ENCODE measurements around the gene NRBF2.
"Not testable (repeated sequence)": the region's sequence is repeated elsewhere in the genome, so short reads cannot be mapped to it uniquely, and the experiment has no call there.

Gene NRBF2

DNA sequence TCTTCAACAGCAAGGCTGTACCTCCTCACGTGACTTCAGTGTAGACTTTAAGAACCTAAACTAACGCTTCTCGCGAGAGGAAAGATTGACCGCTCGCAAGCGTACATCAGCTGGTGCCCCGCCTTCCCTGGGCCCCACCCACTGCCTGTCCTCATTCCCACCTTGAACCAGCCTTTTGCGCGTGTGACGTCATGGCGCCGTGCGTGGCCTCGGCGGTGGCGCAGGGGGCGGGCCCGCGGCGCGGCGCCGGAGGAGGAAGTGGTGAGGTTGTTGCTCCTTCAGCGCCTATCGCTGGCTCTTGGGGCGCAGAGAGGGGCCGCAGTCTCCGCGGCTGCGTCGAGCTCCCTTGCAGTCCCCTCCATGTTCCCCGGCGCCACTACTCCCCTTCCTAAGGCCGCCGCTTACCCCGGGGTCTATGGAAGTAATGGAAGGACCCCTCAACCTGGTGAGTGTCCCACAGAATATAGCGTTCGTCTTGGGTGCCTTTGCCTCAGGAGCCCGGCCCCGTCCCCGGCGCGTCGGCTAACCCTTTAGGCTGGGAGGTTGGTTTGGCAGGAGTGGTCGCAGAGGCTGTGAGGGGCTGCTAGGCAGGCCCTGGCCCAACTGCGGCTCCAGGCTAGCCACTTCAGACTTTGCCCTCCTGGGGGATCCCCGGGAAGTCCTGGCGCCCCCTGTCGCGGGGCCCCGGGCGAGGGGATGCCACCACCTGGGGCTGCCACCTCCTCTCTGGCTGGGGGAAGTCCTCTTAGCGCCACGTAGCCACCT, at the start of gene NRBF2:
NRBF2 (plus strand) TSS at position 273 of the 765 bp plus-strand sequence; CDS start at position 416, 143 bp downstream.
- DNase-seq (ENCODE audit: low read depth in 2 of 2) = peak; percentile 96

DNA sequence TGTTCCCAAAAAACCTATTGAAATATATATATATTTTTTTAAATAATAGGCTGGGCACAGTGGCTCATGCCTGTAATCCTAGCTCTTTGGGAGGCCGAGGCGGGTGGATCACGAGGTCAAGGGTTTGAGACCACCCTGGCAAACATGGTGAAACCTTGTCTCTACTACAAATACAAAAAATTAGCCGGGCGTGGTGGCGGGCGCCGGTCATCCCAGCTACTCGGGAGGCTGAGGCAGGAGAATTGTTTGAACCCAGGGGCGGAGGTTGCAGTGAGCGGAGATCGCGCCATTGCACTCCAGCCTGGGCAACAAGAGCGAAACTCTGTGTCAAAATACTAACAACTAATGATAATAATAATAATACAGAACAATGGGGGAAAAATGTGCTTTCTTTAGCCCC, 49.7 kb upstream of the NRBF2 start:
- not testable (repeated sequence) for DNase-seq (ENCODE audit: low read depth in 2 of 2)

DNA sequence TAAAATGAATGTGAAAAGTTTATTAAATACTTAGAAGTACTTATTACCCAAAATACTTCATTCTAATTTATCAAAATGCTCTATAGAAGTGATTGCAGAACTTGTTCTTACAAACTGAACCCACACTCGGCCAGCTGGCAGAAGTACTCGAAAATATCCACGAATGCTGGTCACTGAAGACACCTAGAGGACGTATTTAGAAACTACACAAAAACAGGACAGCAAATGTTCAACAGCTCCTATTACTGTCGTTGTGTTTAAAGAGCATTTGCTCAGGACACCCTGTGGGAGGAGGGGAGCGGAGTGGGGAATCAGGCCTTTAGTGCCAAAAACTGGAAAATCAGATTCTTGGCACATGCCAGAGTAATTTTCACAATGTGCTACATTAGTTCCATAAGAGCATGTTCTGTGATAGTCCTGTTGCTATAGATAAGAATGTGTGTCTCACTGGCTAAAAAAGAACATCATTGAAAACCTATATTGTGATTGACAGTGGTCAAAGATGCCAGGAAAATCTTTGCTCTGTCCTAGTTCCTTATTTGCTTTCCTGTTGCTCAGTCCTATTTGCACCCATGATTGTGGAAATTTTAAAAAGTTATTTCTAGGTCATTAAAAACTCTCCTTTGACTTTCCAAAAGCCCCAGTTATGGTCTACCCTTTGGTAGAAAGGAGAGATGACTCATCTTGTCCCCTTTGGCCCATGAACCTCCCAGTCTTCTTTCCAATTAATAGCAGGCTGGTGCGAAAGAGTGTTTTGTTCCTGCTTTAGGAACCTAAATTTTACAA, 49.0 kb upstream of the NRBF2 start:
- DNase-seq (ENCODE audit: low read depth in 2 of 2) = peak in 1 of 2 experiments; percentile 6

DNA sequence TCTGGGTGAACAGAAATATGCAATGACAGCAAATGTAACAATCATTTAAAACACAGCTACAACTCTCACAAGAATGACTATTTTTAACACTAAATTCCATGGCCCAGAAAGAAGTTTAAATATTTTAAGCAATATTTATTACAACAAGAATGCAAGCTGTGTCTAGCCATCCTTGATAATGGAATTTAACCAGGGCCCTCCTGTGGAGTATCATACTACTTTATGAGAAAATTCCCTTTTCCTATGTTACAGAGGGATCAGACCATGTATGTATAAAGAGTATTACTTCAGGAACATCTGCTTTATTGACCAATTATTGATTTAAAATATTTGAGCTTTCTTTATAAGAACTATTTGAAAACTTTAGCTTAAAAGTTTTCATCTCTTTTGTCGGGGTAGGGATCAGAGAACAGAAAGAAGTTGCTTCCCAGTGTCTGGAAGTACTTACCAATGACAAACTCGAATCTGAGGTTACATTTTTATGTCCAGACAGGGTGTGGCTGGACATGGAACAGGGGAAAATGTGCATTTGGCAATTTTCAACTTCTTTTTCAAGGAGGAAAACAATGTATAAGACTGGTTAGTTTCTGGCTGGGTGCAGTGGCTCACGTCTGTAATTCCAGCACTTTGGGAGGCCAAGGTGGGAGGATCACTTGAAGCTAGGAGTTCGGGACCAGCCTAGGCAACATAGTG, 48.3 kb upstream of the NRBF2 start:
- no peak for DNase-seq (ENCODE audit: low read depth in 2 of 2)

DNA sequence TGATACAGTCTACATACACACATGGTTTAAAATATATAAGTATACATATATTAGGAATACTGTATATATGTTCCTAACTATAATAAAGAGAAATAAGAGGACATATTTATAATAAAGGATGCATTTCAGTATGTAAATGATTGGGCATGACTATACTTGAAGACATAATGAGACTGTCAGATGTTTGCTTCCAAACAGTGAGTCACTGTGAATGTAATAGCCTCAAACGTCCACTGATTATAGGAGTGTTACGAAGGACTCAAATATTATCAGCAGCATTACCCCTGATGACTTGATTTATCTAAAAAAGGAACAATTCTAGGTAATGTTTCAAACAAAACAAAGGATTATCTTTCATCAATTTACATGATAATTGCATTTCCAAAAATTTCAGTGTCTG, 39.9 kb upstream of the NRBF2 start:
- DNase-seq (ENCODE audit: low read depth in 2 of 2) = no peak

DNA sequence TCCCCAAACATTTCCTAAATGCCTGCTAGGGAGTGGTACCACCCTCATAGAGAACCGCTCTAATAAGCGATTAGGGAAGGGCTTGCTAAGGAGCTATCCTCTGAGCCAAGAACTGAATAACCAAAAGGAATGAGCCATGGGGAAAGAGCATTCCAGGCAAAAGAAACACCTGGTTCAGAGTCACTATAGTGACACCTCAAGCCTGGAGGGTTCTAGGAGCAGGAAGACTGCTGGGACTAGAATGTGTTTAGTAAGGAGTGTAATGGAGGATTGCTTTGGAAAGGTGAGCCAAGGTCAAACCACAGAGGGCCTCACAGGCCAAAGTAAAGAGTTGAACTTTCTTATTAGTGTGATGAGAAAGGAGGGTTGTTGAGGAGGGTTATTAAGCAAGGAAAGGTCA, 38.7 kb upstream of the NRBF2 start:
- DNase-seq (ENCODE audit: low read depth in 2 of 2) = no peak

DNA sequence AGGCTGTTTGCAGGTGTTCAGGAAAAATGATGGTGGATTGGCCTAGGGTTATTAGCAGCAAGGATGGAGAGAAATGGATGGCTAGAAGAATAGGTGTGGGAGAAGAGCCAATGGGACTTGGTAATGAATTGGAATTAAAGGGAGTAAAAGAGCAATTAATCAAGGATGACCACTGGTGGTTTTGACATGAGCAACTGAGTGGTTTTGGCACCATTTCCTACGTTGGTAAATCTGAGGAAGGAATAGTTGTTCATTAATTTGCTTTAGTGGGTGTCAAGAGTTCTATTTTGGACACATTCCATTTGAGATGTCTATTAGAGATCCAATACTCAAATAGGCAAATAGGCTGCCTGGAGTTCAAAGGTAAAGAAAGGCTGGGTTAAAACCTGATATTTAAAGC, 38.2 kb upstream of the NRBF2 start:
- DNase-seq (ENCODE audit: low read depth in 2 of 2) = no peak

DNA sequence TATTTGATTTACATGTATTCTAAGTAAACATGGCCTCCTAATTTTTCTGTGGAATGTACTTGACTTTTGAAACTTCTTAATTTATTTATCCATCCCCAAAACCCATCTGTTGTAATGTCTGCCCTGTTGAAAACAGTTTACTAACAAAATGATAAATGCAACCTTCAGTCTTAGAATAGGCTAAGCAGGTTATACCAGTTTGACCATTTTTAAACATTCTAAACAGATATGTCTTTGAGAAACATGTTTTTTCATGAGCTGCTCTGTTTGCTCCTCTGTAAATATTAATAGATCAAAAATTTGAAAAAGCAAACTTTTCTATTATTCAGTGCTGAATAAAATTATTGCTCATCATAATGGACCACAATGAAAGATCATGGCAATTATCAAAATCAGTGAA, 33.4 kb upstream of the NRBF2 start:
- DNase-seq (ENCODE audit: low read depth in 2 of 2) = no peak

DNA sequence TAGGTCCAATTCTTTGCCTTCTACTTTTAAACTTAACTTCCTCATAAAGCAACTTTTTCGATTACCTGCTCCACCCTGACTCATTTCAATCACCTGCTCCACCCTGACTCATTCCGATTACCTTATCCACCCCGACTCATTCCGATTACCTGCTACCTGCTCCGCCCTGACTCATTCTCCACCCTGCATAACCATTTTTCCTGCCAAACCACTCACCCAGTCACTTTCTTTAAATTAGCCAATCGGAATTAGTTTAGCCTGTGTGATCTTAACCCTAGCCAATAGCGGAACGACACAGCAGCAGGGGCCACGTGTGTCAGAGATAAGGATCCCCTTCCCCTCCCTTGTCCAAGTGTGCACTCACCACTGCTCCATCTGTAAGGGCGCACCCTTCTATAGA, 32.0 kb upstream of the NRBF2 start:
- not testable (repeated sequence) for DNase-seq (ENCODE audit: low read depth in 2 of 2)

DNA sequence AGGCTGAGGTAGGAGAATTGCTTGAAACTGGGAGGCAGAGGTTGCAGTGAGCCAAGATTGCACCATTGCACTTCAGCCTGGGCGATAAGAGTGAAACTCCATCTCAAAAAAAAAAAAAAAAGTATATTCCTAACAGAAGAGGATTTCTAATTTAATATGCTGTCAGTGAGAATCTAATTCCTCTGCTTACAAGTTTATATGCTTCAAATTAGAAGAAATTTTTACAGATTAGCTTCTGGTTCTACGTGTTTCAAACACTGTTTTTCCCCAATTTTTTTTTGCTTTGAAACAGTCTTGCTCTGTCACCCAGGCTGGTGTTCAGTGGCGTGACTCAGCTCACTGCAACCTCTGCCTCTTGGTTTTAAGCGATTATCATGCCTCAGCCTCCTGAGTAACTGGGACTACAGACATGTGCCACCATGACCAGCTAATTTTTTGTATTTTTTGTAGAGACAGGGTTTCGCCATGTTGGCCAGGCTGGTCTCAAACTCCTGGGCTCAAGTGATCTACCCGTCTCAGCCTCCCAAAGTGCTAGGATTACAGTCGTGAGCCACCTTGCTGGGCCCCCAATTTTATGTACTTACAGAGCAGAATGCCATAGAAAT, 30.7 kb upstream of the NRBF2 start:
- not testable (repeated sequence) for DNase-seq (ENCODE audit: low read depth in 2 of 2)

DNA sequence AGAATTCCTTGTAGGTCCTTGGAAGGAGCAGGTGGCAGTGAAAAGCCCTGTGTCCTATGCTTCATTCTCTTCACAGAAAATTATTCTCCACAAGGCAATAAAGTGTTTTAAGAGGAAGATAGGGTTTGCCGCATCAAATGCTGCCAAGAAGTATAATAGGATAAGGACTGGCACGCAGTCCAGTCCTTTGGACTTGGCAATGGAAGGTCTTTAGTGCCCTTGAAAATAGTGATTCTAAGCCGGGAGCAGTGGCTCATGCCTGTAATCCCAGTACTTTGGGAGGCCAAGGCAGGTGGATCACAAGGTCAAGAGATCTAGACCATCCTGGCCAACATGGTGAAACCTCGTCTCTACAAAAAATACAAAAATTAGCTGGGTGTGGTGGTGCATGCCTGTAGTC, 29.9 kb upstream of the NRBF2 start:
- DNase-seq (ENCODE audit: low read depth in 2 of 2) = not testable (repeated sequence)

DNA sequence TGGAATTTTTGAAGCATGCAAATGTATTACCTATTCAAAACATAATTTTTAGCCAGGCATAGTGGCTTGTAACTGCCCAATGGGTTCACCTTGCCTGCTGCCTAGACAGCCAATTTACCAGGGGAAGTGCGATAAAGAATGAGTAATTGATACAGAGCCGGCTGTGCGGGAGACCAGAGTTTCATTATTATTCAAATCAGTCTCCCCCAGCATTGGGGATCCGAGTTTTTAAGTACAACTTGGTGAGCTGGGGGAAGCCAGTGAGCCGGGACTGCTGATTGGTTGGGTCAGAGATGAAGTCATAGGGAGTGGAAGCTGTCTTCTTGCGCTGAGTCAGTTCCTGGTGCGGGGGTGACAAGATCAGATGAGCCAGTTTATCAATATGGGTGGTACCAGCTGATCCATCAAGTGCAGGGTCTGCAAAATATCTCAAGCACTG, 29.1 kb upstream of the NRBF2 start:
- DNase-seq (ENCODE audit: low read depth in 2 of 2) = peak in 1 of 2 experiments; percentile 27

DNA sequence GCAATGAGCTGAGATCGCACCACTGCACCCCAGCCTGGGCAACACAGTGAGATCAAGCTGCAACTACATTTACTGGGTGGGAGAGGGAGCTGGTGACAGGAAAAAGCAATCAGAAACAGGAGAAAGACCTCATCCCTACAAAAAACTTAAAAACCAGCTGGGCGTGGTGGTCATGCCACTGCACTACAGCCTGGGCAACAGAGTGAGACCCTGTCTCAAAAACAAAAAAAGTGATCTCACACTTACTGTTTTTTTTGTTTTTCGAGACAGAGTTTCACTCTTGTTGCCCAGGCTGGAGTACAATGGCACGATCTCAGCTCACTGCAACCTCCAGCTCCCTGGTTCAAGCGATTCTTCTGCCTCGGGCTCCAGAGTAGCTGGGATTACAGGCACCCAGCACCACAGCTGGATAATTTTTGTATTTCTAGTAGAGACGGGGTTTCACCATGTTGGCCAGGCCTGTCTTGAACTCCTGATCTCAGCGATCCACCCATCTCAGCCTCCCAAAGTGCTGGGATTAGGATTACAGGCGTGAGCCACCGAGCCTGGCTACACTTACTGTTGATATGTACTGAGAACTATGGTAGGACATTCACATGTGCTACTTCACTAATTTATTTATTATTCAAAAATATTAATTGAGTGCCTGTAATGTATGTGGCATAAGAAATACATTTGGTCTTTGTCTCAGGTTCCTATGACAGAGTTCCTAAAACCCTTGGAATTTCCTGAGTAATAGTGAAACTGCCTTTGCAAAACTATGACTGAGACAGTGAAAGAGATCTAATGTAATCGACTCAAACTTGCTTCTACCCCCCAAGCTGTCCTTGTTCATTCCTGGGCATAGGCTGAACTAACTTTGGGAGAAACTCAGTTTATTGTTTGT, 27.7 kb upstream of the NRBF2 start:
- DNase-seq (ENCODE audit: low read depth in 2 of 2) = no peak

DNA sequence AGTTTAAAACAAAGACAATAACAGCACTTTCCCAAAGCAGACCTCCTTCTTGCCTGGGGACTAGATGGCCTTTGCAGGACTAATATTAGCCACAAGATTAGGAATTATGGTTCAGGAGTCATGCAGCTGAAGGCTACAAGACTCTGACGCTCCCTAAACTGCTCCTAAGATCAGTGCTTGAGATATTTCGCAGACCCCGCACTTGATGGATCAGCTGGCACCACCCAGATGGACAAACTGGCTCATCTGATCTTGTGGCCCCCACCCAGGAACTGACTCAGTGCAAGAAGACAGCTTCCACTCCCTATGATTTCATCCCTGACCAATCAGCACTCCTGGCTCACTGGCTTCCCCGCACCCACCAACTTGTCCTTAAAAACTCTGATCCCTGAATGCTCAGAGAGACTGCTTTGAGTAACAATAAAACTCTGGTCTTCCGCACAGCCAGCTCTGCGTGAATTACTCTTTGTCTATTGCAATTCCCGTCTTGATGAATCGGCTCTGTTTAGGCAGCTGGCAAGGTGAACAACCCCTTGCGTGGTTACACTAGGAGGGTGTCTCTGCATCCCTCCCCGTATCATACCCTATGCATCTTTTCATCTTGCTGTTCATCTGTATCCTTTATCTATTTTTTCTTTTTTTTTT, 26.9 kb upstream of the NRBF2 start:
- DNase-seq (ENCODE audit: low read depth in 2 of 2) = no peak

DNA sequence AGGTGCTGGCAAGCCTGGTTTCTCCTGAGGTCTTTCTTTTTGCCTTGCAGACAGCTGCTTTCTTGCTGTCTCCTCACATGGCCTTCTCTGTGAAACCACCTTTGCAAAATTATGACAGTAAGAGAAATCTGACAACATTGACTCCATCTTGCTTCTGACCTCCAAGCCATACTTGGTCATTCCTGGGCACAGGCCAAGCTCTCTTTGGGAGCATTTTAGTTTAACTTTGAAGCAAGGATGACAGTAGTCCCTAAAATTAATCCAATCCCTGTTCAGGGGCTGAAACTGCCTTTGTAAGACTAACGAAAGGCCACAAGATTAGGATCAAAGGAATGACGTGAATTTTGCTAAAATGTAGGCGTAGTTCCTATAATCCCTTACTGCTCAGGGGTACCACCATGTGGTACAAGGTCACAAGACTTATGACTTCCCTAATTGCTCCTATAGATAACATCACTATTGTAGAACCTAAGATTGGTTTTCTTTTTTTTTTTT, 25.1 kb upstream of the NRBF2 start:
- no peak for DNase-seq (ENCODE audit: low read depth in 2 of 2)

DNA sequence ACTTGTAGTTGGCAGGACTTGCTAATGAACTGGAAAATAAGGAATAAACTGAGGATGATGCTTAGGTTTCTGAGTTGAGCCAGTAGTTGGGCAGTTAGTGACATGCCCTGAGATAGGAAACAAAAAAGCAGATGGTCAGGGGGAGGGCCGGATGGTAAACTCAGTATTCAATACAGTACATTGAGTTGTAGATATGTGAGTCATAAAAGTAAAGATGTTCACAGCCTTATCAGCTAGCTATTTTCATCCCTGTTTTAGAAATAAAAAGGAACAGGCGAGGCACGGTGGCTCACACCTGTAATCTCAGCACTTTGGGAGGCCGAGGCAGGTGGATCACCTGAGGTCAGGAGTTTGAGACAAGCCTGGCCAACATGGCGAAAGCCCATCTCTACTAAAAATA, 22.2 kb upstream of the NRBF2 start:
- no peak for DNase-seq (ENCODE audit: low read depth in 2 of 2)

DNA sequence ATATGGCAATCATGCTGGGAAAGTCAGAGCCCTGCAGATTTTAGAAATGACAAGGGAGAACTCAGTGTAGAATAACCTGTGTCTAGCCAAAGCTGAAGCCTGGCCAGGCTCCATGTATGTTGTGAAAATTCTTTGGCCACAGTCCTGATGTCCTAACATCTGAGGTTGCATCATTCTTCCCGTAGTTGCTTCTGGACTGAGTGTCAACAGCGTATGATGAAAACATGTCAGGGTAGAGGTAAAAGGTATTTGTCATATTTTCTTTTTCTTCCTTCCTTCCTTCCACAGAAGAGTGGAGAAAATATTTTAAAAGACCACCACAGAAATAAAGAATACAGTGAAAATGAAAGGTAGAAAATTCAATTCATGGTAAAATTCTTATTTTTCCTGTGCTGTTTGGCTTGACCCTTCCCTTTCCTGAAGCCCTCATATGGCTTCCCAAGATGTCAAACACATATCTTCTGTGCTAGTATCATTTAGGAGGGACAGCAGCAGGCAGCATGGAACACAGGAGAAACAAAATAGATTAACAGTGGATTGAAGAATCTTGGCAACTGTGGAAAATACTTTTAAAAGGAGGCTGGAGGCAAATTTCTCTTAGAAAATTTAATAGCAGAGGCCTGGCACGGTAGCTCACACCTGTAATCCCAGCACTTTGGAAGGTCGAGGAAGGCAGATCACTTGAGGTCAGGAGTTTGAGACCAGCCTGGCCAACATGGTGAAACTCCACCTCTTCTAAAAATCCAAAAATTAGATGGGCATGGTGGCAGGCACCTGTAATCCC, 18.9 kb upstream of the NRBF2 start:
- DNase-seq (ENCODE audit: low read depth in 2 of 2) = no peak

DNA sequence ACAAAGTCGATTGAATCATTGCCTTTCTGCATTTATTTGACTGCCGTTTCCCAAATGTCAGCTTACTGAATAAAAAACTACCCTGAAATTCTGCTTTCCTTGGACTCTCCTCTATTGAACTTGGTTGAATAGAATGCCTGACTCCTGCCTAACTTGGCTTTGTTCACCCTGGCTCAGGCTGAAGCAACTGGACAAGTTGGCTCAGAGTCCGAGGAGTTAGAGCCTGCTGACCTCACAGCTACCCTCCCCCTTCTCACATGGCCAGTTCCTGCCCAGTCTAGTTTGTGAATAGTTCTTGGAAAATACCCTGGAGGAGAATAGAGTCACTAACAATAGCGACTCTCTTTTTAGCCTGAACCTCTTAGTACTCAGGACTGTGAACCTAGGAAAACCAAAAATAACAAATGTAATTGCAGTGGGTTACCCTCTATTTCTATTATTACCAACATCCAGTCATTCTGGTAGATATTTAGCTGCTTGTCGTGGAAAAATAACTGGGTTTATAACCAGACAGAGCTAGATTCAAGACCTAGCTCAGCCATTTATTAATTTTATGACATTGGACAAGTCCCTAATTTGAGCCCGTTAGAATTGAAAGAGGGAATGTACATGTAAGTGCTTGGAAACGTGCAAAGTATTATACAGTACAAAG, 17.3 kb upstream of the NRBF2 start:
- no peak for DNase-seq (ENCODE audit: low read depth in 2 of 2)

DNA sequence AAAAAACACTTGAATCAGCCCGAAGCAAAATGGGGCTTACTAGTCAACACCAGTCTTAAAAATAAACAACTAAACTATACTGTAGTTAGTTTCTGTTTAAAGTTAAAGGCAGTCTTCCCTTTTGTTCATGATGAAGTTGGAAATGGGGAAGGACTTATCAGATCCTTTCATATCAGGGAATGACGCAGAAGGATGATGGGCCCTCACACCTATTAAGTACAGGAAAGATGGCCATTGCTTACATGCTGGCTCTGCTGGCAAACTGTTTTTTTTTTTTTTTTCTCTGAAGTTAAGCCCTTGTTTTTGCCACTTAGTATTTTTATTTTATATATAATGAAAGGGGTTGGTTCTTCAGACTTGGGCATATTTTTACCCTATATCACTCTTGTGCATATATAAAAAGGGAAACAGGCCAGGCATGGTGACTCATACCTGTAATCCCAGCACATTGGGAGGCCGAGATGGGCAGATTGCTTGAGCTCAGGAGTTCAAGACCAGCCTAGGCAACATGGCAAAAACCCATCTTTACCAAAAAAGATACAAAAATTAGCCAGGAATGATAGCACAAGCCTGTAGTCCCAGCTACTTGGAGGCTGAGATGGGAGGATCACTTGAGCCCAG, 16.6 kb upstream of the NRBF2 start:
- no peak for DNase-seq (ENCODE audit: low read depth in 2 of 2)

Data from stimulated activated CD4-positive, alpha-beta T cell treated with anti-CD3 and anti-CD28 coated beads, Interleukin-12 subunit alpha, Interleukin-12 subunit beta, amount 100 ng/mL, for 24 hours (primary cell).